GM12891 (cell line): ENCODE results near the gene POU4F2.

Experiments
- PAX5 ChIP-seq: IDR thresholded peaks from 2 replicates; pipeline ENCODE4 v1.6.1; 2011; ENCODE audit warnings: low read length, moderate library complexity, mild to moderate bottlenecking; ENCODE audit not compliant: insufficient read depth, severe bottlenecking
- POLR2A ChIP-seq: IDR thresholded peaks from 2 replicates; pipeline ENCODE4 v1.6.1; 2011; ENCODE audit warnings: low read depth, low read length, control low read depth
- POLR2AphosphoS5 ChIP-seq: IDR thresholded peaks from 2 replicates; pipeline ENCODE4 v1.6.1; 2011; ENCODE audit warnings: low read depth, low read length, control low read depth
- POU2F2 ChIP-seq: IDR thresholded peaks from 2 replicates; pipeline ENCODE4 v1.6.1; 2011; ENCODE audit warnings: low read depth, mild to moderate bottlenecking, control low read depth, low read length, moderate library complexity
- TAF1 ChIP-seq: IDR thresholded peaks from 2 replicates; pipeline ENCODE4 v1.6.1; 2011; ENCODE audit warnings: low read depth, low read length, control low read depth

GRCh38 chr4:146640465-146641061 lies 1.9 kb downstream of the POU4F2 start:
- no peak for TF ChIP-seq POLR2A
- TF ChIP-seq POLR2AphosphoS5, result no peak
- no peak for TF ChIP-seq TAF1
- TF ChIP-seq POU2F2, result no peak
- TF ChIP-seq PAX5, result no peak
